Naive thymus-derived CD8-positive, alpha-beta T cell (primary cell): ENCODE results near the gene RNF182. TPM values are rescaled to one million over a fixed set of nuclear protein-coding genes. Genes with fewer than 3 reads are reported as not detected.
A peak's percentile ranks its signal among the peaks of the same experiment; 100 is the strongest.
"Not testable (repeated sequence)": the region's sequence is repeated elsewhere in the genome, so short reads cannot be mapped to it uniquely, and the experiment has no call there.

Experiments
- ATAC-seq, 2 donors: fragments of 150-1000 bp; cut with Tn5 transposase in 1 of 2; sonication (Bioruptor Pico), chemical (Tn5 transposase) in 1 of 2; 1 replicate in 1 of 2; 2 replicates in 1 of 2; pipeline ENCODE4 v1.10.0; 2021; ENCODE audit warnings: mild to moderate bottlenecking in 2 of 2, moderate library complexity in 2 of 2
- POLR2A ChIA-PET: fragments of 350-600 bp; sonication (Branson Sonifier 250); formaldehyde crosslinking; loops from one replicate; lab custom pipeline; 2021; ENCODE audit warnings: antibody characterized with exemption; lab: Charles Lee
- DNase-seq, 10 donors: peaks; one replicate each; pipeline versions ENCODE4 v3.0.0 to v3.0.0-alpha.2; 2020 to 2022
- H3K27ac Mint-ChIP-seq, 10 donors: one replicate each; pipeline ENCODE4 v1.8.0; 2020 to 2022; ENCODE audit warnings: mild to moderate bottlenecking in 10 of 10, mixed read lengths in 10 of 10, moderate library complexity in 4 of 10, inconsistent platforms in 1 of 10
- H3K27me3 Mint-ChIP-seq, 5 donors: one replicate each; pipeline ENCODE4 v1.8.0; 2021 to 2022; ENCODE audit warnings: mixed read lengths in 5 of 5
- H3K36me3 Mint-ChIP-seq, 3 donors: one replicate each; pipeline ENCODE4 v1.8.0; 2020 to 2022; ENCODE audit warnings: mixed read lengths in 3 of 3, mild to moderate bottlenecking in 2 of 3, inconsistent platforms in 1 of 3
- H3K4me1 Mint-ChIP-seq, 4 donors: one replicate each; pipeline ENCODE4 v1.8.0; 2021 to 2022; ENCODE audit warnings: mixed read lengths in 4 of 4
- H3K4me3 Mint-ChIP-seq, 10 donors: one replicate each; pipeline ENCODE4 v1.8.0; 2020 to 2022; ENCODE audit warnings: mild to moderate bottlenecking in 10 of 10, mixed read lengths in 10 of 10, moderate library complexity in 6 of 10, inconsistent platforms in 1 of 10
- H3K9me3 Mint-ChIP-seq, 9 donors: one replicate each; pipeline ENCODE4 v1.8.0; 2020 to 2022; ENCODE audit warnings: mixed read lengths in 9 of 9, mild to moderate bottlenecking in 3 of 9, inconsistent platforms in 1 of 9, moderate library complexity in 1 of 9
- polyA plus RNA-seq, 3 donors: library from polyadenylated mRNA; unstranded; fragments of 300-500 nt; fragmentation: Illumina TruSeq; gene quantifications; one replicate each; pipeline ENCODE4 v1.2.3, GENCODE V29; 2021
- total RNA-seq, 8 experiments: library from RNA in 2 of 8; stranded (reverse) in 2 of 8; gene quantifications; one replicate each; pipeline ENCODE4 v1.2.3 and lab custom pipeline; 2021 to 2026

RNF182 gene
- total and polyA plus RNA-seq, 5 experiments from 2014 or later = not detected

- Mint-ChIP-seq H3K27me3 (peaks cover 36 to 53% (median 47%) of the 10 kb centered on the region in 5 donors), H3K36me3 (no peaks in the 10 kb centered on the region)
These were observed 2.0 kb upstream of the RNF182 start for GRCh38 chr6:13922750-13923149.

GRCh38 chr6:13923527-13924145 lies 1.1 kb upstream of the RNF182 start:
- no peak for DNase-seq
- Mint-ChIP-seq H3K36me3 (no peaks in the 10 kb centered on the region), H3K27me3 (peaks cover 38 to 56% (median 52%) of the 10 kb centered on the region in 5 donors), H3K9me3 (peaks cover 0 to 9% (median 0%) of the 10 kb centered on the region in 9 donors), H3K4me3 (peak overlapping the region; percentile 15 to 89 (median 80)), H3K27ac (no peak overlapping the region), H3K4me1 (peaks cover 12 to 16% (median 14%) of the 10 kb centered on the region in 4 donors)
- ATAC-seq = no peak
- POLR2A ChIA-PET = no interaction called here

More at GRCh38 chr6:13922750-13923149, 2.0 kb upstream of the RNF182 start:
- POLR2A ChIA-PET = no interaction called here
- peaks cover 12 to 16% (median 14%) of the 10 kb centered on the region in 4 donors for H3K4me1 Mint-ChIP-seq
- H3K9me3 Mint-ChIP-seq = peaks cover 0 to 6% (median 0%) of the 10 kb centered on the region in 9 donors
- no peak for ATAC-seq
- no peak overlapping the region for H3K4me3 Mint-ChIP-seq
- no peak for DNase-seq
- H3K27ac Mint-ChIP-seq = no peak overlapping the region

- H3K27ac Mint-ChIP-seq = peak overlapping the region in 2 of 10 donors; percentile 19 to 29
- H3K27me3 Mint-ChIP-seq = peaks cover 43 to 62% (median 57%) of the 10 kb centered on the region in 5 donors
- DNase-seq (peak in 9 of 10 donors; percentile 5 to 70 (median 24)), ATAC-seq (peak; percentile 50 to 81)
- peak overlapping the region; percentile 75 to 89 (median 80) for H3K4me3 Mint-ChIP-seq
- POLR2A ChIA-PET = no interaction called here
- peaks cover 12 to 16% (median 14%) of the 10 kb centered on the region in 4 donors for H3K4me1 Mint-ChIP-seq
- H3K9me3 Mint-ChIP-seq = peaks cover 0 to 9% (median under 1%) of the 10 kb centered on the region in 9 donors
- H3K36me3 Mint-ChIP-seq = no peaks in the 10 kb centered on the region
These were observed 405 bp upstream of the RNF182 start for GRCh38 chr6:13924146-13924948.

GRCh38 chr6:13926378-13926777 lies 1.6 kb downstream of the RNF182 start:
- DNase-seq (no peak), ATAC-seq (no peak)
- Mint-ChIP-seq H3K36me3 (no peaks in the 10 kb centered on the region), H3K27ac (no peak overlapping the region), H3K4me3 (no peak overlapping the region), H3K27me3 (peaks cover 52 to 77% (median 71%) of the 10 kb centered on the region in 5 donors), H3K9me3 (peaks cover 0 to 9% (median 2%) of the 10 kb centered on the region in 9 donors), H3K4me1 (peaks cover 12 to 16% (median 14%) of the 10 kb centered on the region in 4 donors)
- POLR2A ChIA-PET = no interaction called here

GRCh38 chr6:13927203-13927602 lies 2.5 kb downstream of the RNF182 start:
- POLR2A ChIA-PET = no interaction called here
- Mint-ChIP-seq H3K27me3 (peaks cover 55 to 84% (median 75%) of the 10 kb centered on the region in 5 donors), H3K4me3 (no peak overlapping the region), H3K36me3 (peaks cover 0 to 6% (median 0%) of the 10 kb centered on the region in 3 donors), H3K9me3 (peaks cover 0 to 15% (median 6%) of the 10 kb centered on the region in 9 donors), H3K27ac (no peak overlapping the region), H3K4me1 (peaks cover 12 to 16% (median 14%) of the 10 kb centered on the region in 4 donors)
- ATAC-seq (no peak), DNase-seq (no peak)

- Mint-ChIP-seq H3K4me1 (peaks cover 10 to 12% (median 11%) of the 10 kb centered on the region in 4 donors), H3K27ac (no peak overlapping the region), H3K36me3 (peaks cover 0 to 6% (median 0%) of the 10 kb centered on the region in 3 donors), H3K27me3 (peaks cover 45 to 76% (median 61%) of the 10 kb centered on the region in 5 donors), H3K9me3 (peaks cover 0 to 15% (median 6%) of the 10 kb centered on the region in 9 donors), H3K4me3 (no peak overlapping the region)
- POLR2A ChIA-PET = no interaction called here
- DNase-seq = no peak
- ATAC-seq = no peak
These were observed 4.4 kb downstream of the RNF182 start for GRCh38 chr6:13929196-13929595.

GRCh38 chr6:13931797-13932402 lies 7.1 kb downstream of the RNF182 start:
- Mint-ChIP-seq H3K4me1 (peaks cover 0 to 6% (median 1%) of the 10 kb centered on the region in 4 donors), H3K9me3 (peaks cover 0 to 15% (median 6%) of the 10 kb centered on the region in 9 donors), H3K4me3 (no peak overlapping the region), H3K27me3 (peaks cover 26 to 51% (median 41%) of the 10 kb centered on the region in 5 donors), H3K36me3 (peaks cover 0 to 6% (median 0%) of the 10 kb centered on the region in 3 donors), H3K27ac (no peak overlapping the region)
- DNase-seq (no peak), ATAC-seq (no peak)
- POLR2A ChIA-PET = no interaction called here

GRCh38 chr6:13932785-13933184 lies 8.0 kb downstream of the RNF182 start:
- ATAC-seq = no peak
- peaks cover 0 to 10% (median 2%) of the 10 kb centered on the region in 9 donors for H3K9me3 Mint-ChIP-seq
- no peak overlapping the region for H3K4me3 Mint-ChIP-seq
- H3K27me3 Mint-ChIP-seq = peaks cover 25 to 42% (median 34%) of the 10 kb centered on the region in 5 donors
- H3K36me3 Mint-ChIP-seq = peaks cover 0 to 6% (median 0%) of the 10 kb centered on the region in 3 donors
- DNase-seq = no peak
- H3K27ac Mint-ChIP-seq = no peak overlapping the region
- peaks cover 0 to 6% (median 1%) of the 10 kb centered on the region in 4 donors for H3K4me1 Mint-ChIP-seq
- POLR2A ChIA-PET = no interaction called here

GRCh38 chr6:13934721-13935120 lies 10.0 kb downstream of the RNF182 start:
- H3K9me3 Mint-ChIP-seq = peaks cover 0 to 10% (median 2%) of the 10 kb centered on the region in 9 donors
- no peak overlapping the region for H3K4me3 Mint-ChIP-seq
- H3K4me1 Mint-ChIP-seq = peaks cover 0 to 6% (median 1%) of the 10 kb centered on the region in 4 donors
- POLR2A ChIA-PET = no interaction called here
- ATAC-seq (no peak), DNase-seq (no peak)
- peaks cover 0 to 6% (median 0%) of the 10 kb centered on the region in 3 donors for H3K36me3 Mint-ChIP-seq
- H3K27me3 Mint-ChIP-seq = peaks cover 14 to 23% (median 21%) of the 10 kb centered on the region in 5 donors
- H3K27ac Mint-ChIP-seq = no peak overlapping the region

GRCh38 chr6:13935190-13935880 lies 10.6 kb downstream of the RNF182 start:
- H3K9me3 Mint-ChIP-seq = peaks cover 0 to 10% (median 2%) of the 10 kb centered on the region in 9 donors
- H3K27me3 Mint-ChIP-seq = peaks cover 13 to 20% (median 16%) of the 10 kb centered on the region in 5 donors
- no peak for ATAC-seq
- H3K4me1 Mint-ChIP-seq = peaks cover 0 to 6% (median 1%) of the 10 kb centered on the region in 4 donors
- POLR2A ChIA-PET = interaction anchor here (1.2 kb wide), 1 partner anchor 9 kb away, joined by 3 read pairs; no protein-coding TSS in a partner anchor
- peaks cover 0 to 6% (median 0%) of the 10 kb centered on the region in 3 donors for H3K36me3 Mint-ChIP-seq
- DNase-seq = no peak
- H3K4me3 Mint-ChIP-seq = no peak overlapping the region
- no peak overlapping the region for H3K27ac Mint-ChIP-seq

- H3K27ac Mint-ChIP-seq, H3K36me3 Mint-ChIP-seq, H3K4me3 Mint-ChIP-seq, DNase-seq, ATAC-seq, H3K4me1 Mint-ChIP-seq: not testable (repeated sequence)
- H3K27me3 Mint-ChIP-seq = peaks cover 9 to 17% (median 13%) of the 10 kb centered on the region in 5 donors
- POLR2A ChIA-PET = interaction anchor here (1.2 kb wide), 1 partner anchor 9 kb away, joined by 3 read pairs; no protein-coding TSS in a partner anchor
- H3K9me3 Mint-ChIP-seq = peaks cover 0 to 10% (median 2%) of the 10 kb centered on the region in 9 donors
These were observed 11.1 kb downstream of the RNF182 start for GRCh38 chr6:13935881-13936261.

GRCh38 chr6:13941902-13942301 lies 17.1 kb downstream of the RNF182 start:
- POLR2A ChIA-PET = no interaction called here
- Mint-ChIP-seq H3K27me3 (peaks cover 15 to 32% (median 23%) of the 10 kb centered on the region in 5 donors), H3K4me3 (no peak overlapping the region), H3K36me3 (peaks cover 0 to 20% (median 5%) of the 10 kb centered on the region in 3 donors), H3K9me3 (peaks cover 0 to 20% (median 8%) of the 10 kb centered on the region in 9 donors), H3K4me1 (no peaks in the 10 kb centered on the region), H3K27ac (no peak overlapping the region)
- ATAC-seq (no peak), DNase-seq (no peak)
